A673 (cell line): Measurements from ENCODE around the gene TMX1. TPM values are rescaled to one million over a fixed set of nuclear protein-coding genes. Genes with fewer than 3 reads are reported as not detected.
"Not testable (repeated sequence)": the region's sequence is repeated elsewhere in the genome, so short reads cannot be mapped to it uniquely, and the experiment has no call there.

Experiments used
- BruUV-seq: library from RNA; stranded (reverse); fragments of 400-500 nt; replicated peaks from 2 replicates; lab custom pipeline; 2021; lab: Mats Ljungman, UMichigan
- CTCF ChIA-PET: fragments of 300-600 bp; sonication (Branson Sonifier 250); formaldehyde crosslinking; loops from one replicate; lab custom pipeline; 2022; ENCODE audit warnings: antibody characterized with exemption; lab: Charles Lee
- POLR2A ChIA-PET: fragments of 300-600 bp; sonication (Branson Sonifier 250); formaldehyde crosslinking; loops from one replicate; lab custom pipeline; 2022; ENCODE audit warnings: antibody characterized with exemption; ENCODE audit not compliant: low non-redundant PET; lab: Charles Lee
- DNase-seq: peaks from one replicate; pipeline ENCODE4 v3.0.0-alpha.2; 2015; ENCODE audit warnings: low spot score
- H3K27ac ChIP-seq: fragments of 200-600 bp; sonication (generic); 2 replicates; pipeline ENCODE4 v1.5.1; 2016; ENCODE audit warnings: mixed run types, low read depth, mild to moderate bottlenecking, mixed read lengths, antibody characterized with exemption, low read length; ENCODE audit not compliant: poor library complexity, severe bottlenecking
- H3K27me3 ChIP-seq: fragments of 200-600 bp; sonication (generic); replicated peaks from 2 replicates; pipeline ENCODE4 v1.6.1; 2017; ENCODE audit warnings: mixed run types, low read depth, mild to moderate bottlenecking, mixed read lengths, antibody characterized with exemption, low read length; ENCODE audit not compliant: insufficient read depth, poor library complexity
- H3K36me3 ChIP-seq: fragments of 200-600 bp; sonication (generic); 2 replicates; pipeline ENCODE4 v1.6.1; 2016; ENCODE audit warnings: mixed run types, mild to moderate bottlenecking, mixed read lengths, antibody characterized with exemption, low read length; ENCODE audit not compliant: insufficient read depth, poor library complexity, severe bottlenecking
- H3K4me1 ChIP-seq: fragments of 200-600 bp; sonication (generic); 2 replicates; pipeline ENCODE4 v1.6.1; 2017; ENCODE audit warnings: mixed run types, mild to moderate bottlenecking, mixed read lengths, antibody characterized with exemption, low read length; ENCODE audit not compliant: insufficient read depth, poor library complexity, severe bottlenecking
- H3K4me3 ChIP-seq: fragments of 200-600 bp; sonication (generic); 2 replicates; pipeline ENCODE4 v1.5.1; 2016; ENCODE audit warnings: low read depth, mixed run types, mild to moderate bottlenecking, mixed read lengths, low read length; ENCODE audit not compliant: poor library complexity, severe bottlenecking
- H3K9me3 ChIP-seq: fragments of 200-600 bp; sonication (generic); 2 replicates; pipeline ENCODE4 v1.6.1; 2016; ENCODE audit warnings: mixed run types, low read depth, mild to moderate bottlenecking, mixed read lengths, antibody characterized with exemption, low read length; ENCODE audit not compliant: poor library complexity, severe bottlenecking
- CTCF ChIP-seq: fragments of 300-800, 200-600 bp; sonication (generic); conservative IDR thresholded peaks from 2 replicates; pipeline ENCODE4 v1.5.1; 2017; ENCODE audit warnings: low read depth, mild to moderate bottlenecking, antibody characterized with exemption, low read length, moderate library complexity, mixed read lengths
- EZH2 ChIP-seq: fragments of 200-600 bp; sonication (generic); IDR thresholded peaks from 2 replicates; pipeline ENCODE4 v1.6.1; 2017; ENCODE audit warnings: borderline replicate concordance, low read depth, mild to moderate bottlenecking, mixed read lengths, antibody characterized with exemption, low read length; ENCODE audit not compliant: poor library complexity, severe bottlenecking
- intact Hi-C: fragments of 100-400 bp; cut with micrococcal nuclease; formaldehyde crosslinking; loops from one replicate; pipeline ENCODE4 v1.10.0; 2022; ENCODE audit not compliant: unreplicated experiment
- total RNA-seq: library from RNA; stranded (reverse); gene quantifications from 2 replicates; pipeline ENCODE4 v1.2.3, GENCODE V29; 2021

The TMX1 gene
- total RNA-seq, 1 experiment from 2014 or later = 60.1 TPM

GRCh38 chr14:51219473-51220448 is 20.3 kb upstream of the TMX1 start:
- Histone ChIP-seq H3K9me3 (no peaks in the 10 kb centered on the region), H3K36me3 (no peaks in the 10 kb centered on the region), H3K4me3 (no peak overlapping the region), H3K27ac (no peak overlapping the region), H3K4me1 (no peaks in the 10 kb centered on the region), H3K27me3 (no peaks in the 10 kb centered on the region)
- intact Hi-C loops = loop anchor here (5.0 kb wide), 3 partner anchors 62 to 262 kb away; partner anchors contain the start of gene TRIM9
- TF ChIP-seq CTCF = peak; percentile 79
- no peak for TF ChIP-seq EZH2
- POLR2A ChIA-PET = interaction anchor here (0.7 kb wide), 1 partner anchor 1575 kb away, joined by 3 read pairs; no protein-coding TSS in a partner anchor
- CTCF ChIA-PET = interaction anchor here (0.7 to 1.6 kb wide), 3 partner anchors 19 to 263 kb away, joined by 3 to 9 read pairs (median 5); no protein-coding TSS in a partner anchor
- DNase-seq = peak; percentile 49
- BruUV-seq = no TSS peak

- DNase-seq, CTCF ChIA-PET, H3K27me3 ChIP-seq, POLR2A ChIA-PET, BruUV-seq, H3K4me3 ChIP-seq, H3K9me3 ChIP-seq, H3K36me3 ChIP-seq, H3K27ac ChIP-seq, H3K4me1 ChIP-seq: not testable (repeated sequence)
- intact Hi-C loops = loop anchor here (5.0 kb wide), 2 partner anchors 126 to 266 kb away; partner anchors contain the start of gene TRIM9
Observed at GRCh38 chr14:51223463-51223862, 16.6 kb upstream of the TMX1 start.

GRCh38 chr14:51224551-51224950 is 15.5 kb upstream of the TMX1 start:
- TF ChIP-seq CTCF (no peak), EZH2 (no peak)
- no TSS peak for BruUV-seq
- ChIA-PET CTCF (no interaction called here), POLR2A (no interaction called here)
- Histone ChIP-seq H3K27me3 (no peaks in the 10 kb centered on the region), H3K27ac (no peak overlapping the region), H3K4me1 (no peaks in the 10 kb centered on the region), H3K9me3 (no peaks in the 10 kb centered on the region), H3K4me3 (no peak overlapping the region), H3K36me3 (no peaks in the 10 kb centered on the region)
- intact Hi-C loops = loop anchor here (5.0 kb wide), 2 partner anchors 127 to 267 kb away; partner anchors contain the start of gene TRIM9
- no peak for DNase-seq
